HepG2 (cell line): ENCODE results near the gene NRL. TPM values are rescaled to one million over a fixed set of nuclear protein-coding genes. Genes with fewer than 3 reads are reported as not detected.

ENCODE experiments used
- ADNP ChIP-seq: sonication (generic); formaldehyde crosslinking; IDR thresholded peaks from 2 replicates; pipeline ENCODE4 v1.4.0; 2020; ENCODE audit warnings: missing genetic modification reagents
- ASH2L ChIP-seq: fragments of 300-600, 200-600 bp; sonication (generic); IDR thresholded peaks from 2 replicates; pipeline ENCODE4 v1.7.0; 2017; ENCODE audit warnings: low read depth, mild to moderate bottlenecking, moderate library complexity, mixed read lengths, low read length; ENCODE audit not compliant: insufficient read length
- ATAD3A ChIP-seq: sonication (generic); formaldehyde crosslinking; IDR thresholded peaks from 2 replicates; pipeline ENCODE4 v1.4.0; 2020; ENCODE audit warnings: missing genetic modification reagents
- EED ChIP-seq: sonication (generic); formaldehyde crosslinking; IDR thresholded peaks from 2 replicates; pipeline ENCODE4 v1.5.0; 2020; ENCODE audit warnings: mild to moderate bottlenecking, missing genetic modification reagents
- ETV6 ChIP-seq: sonication (generic); formaldehyde crosslinking; conservative IDR thresholded peaks from 2 replicates; pipeline ENCODE4 v1.4.0; 2020; ENCODE audit warnings: missing genetic modification reagents
- FOXA1 ChIP-seq, 2 experiments: fragments of 450-650 bp in 1 of 2; sonication (generic) in 1 of 2; formaldehyde crosslinking in 1 of 2; IDR thresholded peaks; 2 replicates each; pipeline versions ENCODE4 v1.4.0 to v1.6.1; 2016 to 2020; ENCODE audit warnings: missing genetic modification reagents in 1 of 2
- FOXA3 ChIP-seq: IDR thresholded peaks from 2 replicates; pipeline ENCODE4 v1.6.1; 2016; ENCODE audit warnings: missing genetic modification reagents, missing compliant biosample characterization
- KDM1A ChIP-seq: IDR thresholded peaks from 2 replicates; pipeline ENCODE4 v1.6.1; 2016; ENCODE audit warnings: missing compliant biosample characterization
- NR2C2 ChIP-seq: sonication (generic); formaldehyde crosslinking; IDR thresholded peaks from 2 replicates; pipeline ENCODE4 v1.4.0; 2020; ENCODE audit warnings: missing genetic modification reagents, mild to moderate bottlenecking, moderate library complexity, borderline replicate concordance
- RORA ChIP-seq: sonication (generic); formaldehyde crosslinking; IDR thresholded peaks from 2 replicates; pipeline ENCODE4 v1.5.0; 2020; ENCODE audit warnings: mild to moderate bottlenecking, missing genetic modification reagents, moderate library complexity
- SMAD9 ChIP-seq: sonication (generic); formaldehyde crosslinking; IDR thresholded peaks from 2 replicates; pipeline ENCODE4 v1.5.1; 2020; ENCODE audit warnings: mild to moderate bottlenecking, missing genetic modification reagents
- TBP ChIP-seq: sonication (generic); formaldehyde crosslinking; IDR thresholded peaks from 2 replicates; pipeline ENCODE4 v1.5.0; 2020; ENCODE audit warnings: missing genetic modification reagents
- TCF7 ChIP-seq: sonication (generic); IDR thresholded peaks from 2 replicates; pipeline ENCODE4 v1.6.1; 2016; ENCODE audit warnings: antibody characterized with exemption, low read depth
- ZFP36L2 ChIP-seq: sonication (generic); formaldehyde crosslinking; IDR thresholded peaks from 2 replicates; pipeline ENCODE4 v1.4.0; 2020; ENCODE audit warnings: missing genetic modification reagents
- ZFP62 ChIP-seq: sonication (generic); formaldehyde crosslinking; IDR thresholded peaks from 2 replicates; pipeline ENCODE4 v1.4.0; 2020; ENCODE audit warnings: missing genetic modification reagents
- ZFYVE20 ChIP-seq: sonication (generic); formaldehyde crosslinking; IDR thresholded peaks from 2 replicates; pipeline ENCODE4 v1.8.0; 2023; ENCODE audit warnings: low read depth, mild to moderate bottlenecking, moderate library complexity, missing genetic modification reagents, borderline replicate concordance
- ZNF17 ChIP-seq: sonication (generic); formaldehyde crosslinking; IDR thresholded peaks from 2 replicates; pipeline ENCODE4 v1.5.0; 2020; ENCODE audit warnings: mild to moderate bottlenecking, missing genetic modification reagents
- ZNF317 ChIP-seq: sonication (generic); formaldehyde crosslinking; IDR thresholded peaks from 2 replicates; pipeline ENCODE4 v1.5.0; 2020; ENCODE audit warnings: mild to moderate bottlenecking, missing genetic modification reagents
- ZNF530 ChIP-seq: sonication (generic); formaldehyde crosslinking; IDR thresholded peaks from 2 replicates; pipeline ENCODE4 v1.5.0; 2020; ENCODE audit warnings: low read depth, mild to moderate bottlenecking, missing genetic modification reagents
- ZNF75D ChIP-seq: sonication (generic); formaldehyde crosslinking; IDR thresholded peaks from 2 replicates; pipeline ENCODE4 v1.8.1; 2023; ENCODE audit warnings: missing genetic modification reagents, mild to moderate bottlenecking, borderline replicate concordance
- polyA plus RNA-seq, 8 experiments: library from polyadenylated mRNA; depleted of rRNA in 3 of 8; stranded (reverse) in 7 of 8; unstranded in 1 of 8; fragments of >200 nt; fragmentation: Illumina TruSeq in 4 of 8; extraction: Trizol in 4 of 8; gene quantifications; 2 replicates each; pipeline versions ENCODE4 v1.2.1 to v1.2.3, GENCODE V29; 2011 to 2016; ENCODE audit warnings: low read depth in 4 of 8, missing spikeins in 1 of 8, mixed read lengths in 1 of 8; ENCODE audit not compliant: insufficient read depth in 1 of 8
- total RNA-seq, 5 experiments: library from RNA; depleted of rRNA; stranded (reverse); fragments of >200 nt; fragmentation: Illumina TruSeq; extraction: Trizol; gene quantifications; 2 replicates each; pipeline ENCODE4 v1.2.3, GENCODE V29; 2016; ENCODE audit warnings: low read depth in 1 of 5
- TF ChIP-seq, protein P1 (sequence below): sonication (generic); formaldehyde crosslinking; IDR thresholded peaks from 2 replicates; pipeline ENCODE4 v1.5.0; 2020; ENCODE audit warnings: mild to moderate bottlenecking, missing genetic modification reagents
- TF ChIP-seq, protein P2 (sequence below): sonication (generic); formaldehyde crosslinking; IDR thresholded peaks from 2 replicates; pipeline ENCODE4 v1.4.0; 2020; ENCODE audit warnings: missing genetic modification reagents, low read depth, mild to moderate bottlenecking, borderline replicate concordance
- TF ChIP-seq, protein P3 (sequence below): sonication (generic); formaldehyde crosslinking; IDR thresholded peaks from 2 replicates; pipeline ENCODE4 v1.5.0; 2020; ENCODE audit warnings: missing genetic modification reagents
- TF ChIP-seq, protein P4 (sequence below): fragments of 450-650 bp; IDR thresholded peaks from 2 replicates; pipeline ENCODE4 v1.6.1; 2016

The NRL gene
- total and polyA plus RNA-seq, 2 of the 13 experiments (the other 11 are each of a cell fraction or from before 2014, with no cell fraction given), result 2.5 to 4.7 TPM

DNA sequence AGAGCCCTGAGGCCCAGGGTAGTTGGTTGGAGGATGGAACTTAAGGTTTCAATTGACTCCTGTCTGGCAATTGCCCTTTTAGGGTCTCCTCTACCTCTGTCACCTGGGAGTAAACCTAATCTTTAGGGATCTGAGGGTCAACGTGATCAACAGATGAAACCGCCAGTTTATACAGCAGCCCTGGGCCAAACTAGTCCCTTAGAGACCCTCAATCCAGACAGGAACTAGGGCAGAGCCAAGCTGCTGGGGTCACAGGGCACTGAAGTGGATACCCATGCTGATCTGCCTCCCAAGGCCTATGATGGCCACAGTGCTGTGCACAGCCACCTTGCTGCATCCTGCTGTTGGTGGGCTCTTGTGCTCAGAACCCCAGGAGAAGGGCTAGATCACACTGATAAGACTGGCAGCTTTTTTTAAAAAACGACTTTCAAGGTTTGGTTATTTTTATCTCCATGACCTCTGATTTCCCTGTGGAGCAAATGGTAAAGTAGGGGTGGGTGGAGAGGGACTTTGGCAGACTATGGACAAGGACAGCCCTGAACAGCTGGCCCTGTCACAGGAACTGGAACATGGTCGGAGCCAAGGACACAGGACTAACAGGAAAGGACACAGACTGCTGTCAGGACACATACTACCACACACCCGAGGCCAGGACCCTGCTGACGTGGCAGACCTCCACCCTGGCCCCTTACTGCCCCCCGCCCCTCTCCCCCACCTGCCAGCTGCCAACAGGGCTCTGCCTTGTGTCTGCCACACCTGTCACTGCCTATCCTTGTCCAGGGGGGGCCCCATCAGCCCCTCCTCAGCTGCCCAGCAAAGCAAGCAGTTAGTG lies 16.2 kb upstream of the NRL start (continued):
- no peak for TF ChIP-seq TBP (CRISPR knock-in tag)
- TF ChIP-seq TCF7, result no peak
- no peak for TF ChIP-seq FOXA1 (IDR thresholded peaks at IDR 0.05)
- TF ChIP-seq FOXA1 (CRISPR knock-in tag; IDR thresholded peaks at IDR 0.05), result peak; percentile 36; the same call in 1 of the 2 replicates
- TF ChIP-seq ATAD3A (CRISPR knock-in tag), result no peak
- TF ChIP-seq ADNP (CRISPR knock-in tag), result peak; percentile 37; the same call in 1 of the 2 replicates
- TF ChIP-seq, protein P1, sequence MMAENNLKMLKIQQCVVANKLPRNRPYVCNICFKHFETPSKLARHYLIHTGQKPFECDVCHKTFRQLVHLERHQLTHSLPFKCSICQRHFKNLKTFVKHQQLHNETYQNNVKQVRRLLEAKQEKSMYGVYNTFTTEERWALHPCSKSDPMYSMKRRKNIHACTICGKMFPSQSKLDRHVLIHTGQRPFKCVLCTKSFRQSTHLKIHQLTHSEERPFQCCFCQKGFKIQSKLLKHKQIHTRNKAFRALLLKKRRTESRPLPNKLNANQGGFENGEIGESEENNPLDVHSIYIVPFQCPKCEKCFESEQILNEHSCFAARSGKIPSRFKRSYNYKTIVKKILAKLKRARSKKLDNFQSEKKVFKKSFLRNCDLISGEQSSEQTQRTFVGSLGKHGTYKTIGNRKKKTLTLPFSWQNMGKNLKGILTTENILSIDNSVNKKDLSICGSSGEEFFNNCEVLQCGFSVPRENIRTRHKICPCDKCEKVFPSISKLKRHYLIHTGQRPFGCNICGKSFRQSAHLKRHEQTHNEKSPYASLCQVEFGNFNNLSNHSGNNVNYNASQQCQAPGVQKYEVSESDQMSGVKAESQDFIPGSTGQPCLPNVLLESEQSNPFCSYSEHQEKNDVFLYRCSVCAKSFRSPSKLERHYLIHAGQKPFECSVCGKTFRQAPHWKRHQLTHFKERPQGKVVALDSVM (CRISPR knock-in tag), result no peak
- TF ChIP-seq RORA, result no peak
- TF ChIP-seq, protein P2, sequence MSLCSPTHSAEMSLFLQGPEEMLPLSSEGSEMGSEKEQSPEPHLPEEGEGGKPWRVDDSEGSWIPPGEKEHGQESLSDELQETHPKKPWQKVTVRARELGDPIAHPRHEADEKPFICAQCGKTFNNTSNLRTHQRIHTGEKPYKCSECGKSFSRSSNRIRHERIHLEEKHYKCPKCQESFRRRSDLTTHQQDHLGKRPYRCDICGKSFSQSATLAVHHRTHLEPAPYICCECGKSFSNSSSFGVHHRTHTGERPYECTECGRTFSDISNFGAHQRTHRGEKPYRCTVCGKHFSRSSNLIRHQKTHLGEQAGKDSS (CRISPR knock-in tag), result no peak
- TF ChIP-seq, protein P3, sequence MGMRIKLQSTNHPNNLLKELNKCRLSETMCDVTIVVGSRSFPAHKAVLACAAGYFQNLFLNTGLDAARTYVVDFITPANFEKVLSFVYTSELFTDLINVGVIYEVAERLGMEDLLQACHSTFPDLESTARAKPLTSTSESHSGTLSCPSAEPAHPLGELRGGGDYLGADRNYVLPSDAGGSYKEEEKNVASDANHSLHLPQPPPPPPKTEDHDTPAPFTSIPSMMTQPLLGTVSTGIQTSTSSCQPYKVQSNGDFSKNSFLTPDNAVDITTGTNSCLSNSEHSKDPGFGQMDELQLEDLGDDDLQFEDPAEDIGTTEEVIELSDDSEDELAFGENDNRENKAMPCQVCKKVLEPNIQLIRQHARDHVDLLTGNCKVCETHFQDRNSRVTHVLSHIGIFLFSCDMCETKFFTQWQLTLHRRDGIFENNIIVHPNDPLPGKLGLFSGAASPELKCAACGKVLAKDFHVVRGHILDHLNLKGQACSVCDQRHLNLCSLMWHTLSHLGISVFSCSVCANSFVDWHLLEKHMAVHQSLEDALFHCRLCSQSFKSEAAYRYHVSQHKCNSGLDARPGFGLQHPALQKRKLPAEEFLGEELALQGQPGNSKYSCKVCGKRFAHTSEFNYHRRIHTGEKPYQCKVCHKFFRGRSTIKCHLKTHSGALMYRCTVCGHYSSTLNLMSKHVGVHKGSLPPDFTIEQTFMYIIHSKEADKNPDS (CRISPR knock-in tag), result peak; percentile 62; the same call in 1 of the 2 replicates
- no peak; the same call in 1 of the 2 replicates for TF ChIP-seq ETV6 (CRISPR knock-in tag)
- TF ChIP-seq ZNF317 (CRISPR knock-in tag), result peak; percentile 93
- TF ChIP-seq ZFYVE20 (CRISPR knock-in tag), result 0 out of 2 replicates have a peak, but pooled peaks have one; percentile 42
- peak; percentile 54 for TF ChIP-seq FOXA3 (CRISPR knock-in tag)
- TF ChIP-seq ZNF530 (CRISPR knock-in tag), result no peak
- TF ChIP-seq, protein P4, sequence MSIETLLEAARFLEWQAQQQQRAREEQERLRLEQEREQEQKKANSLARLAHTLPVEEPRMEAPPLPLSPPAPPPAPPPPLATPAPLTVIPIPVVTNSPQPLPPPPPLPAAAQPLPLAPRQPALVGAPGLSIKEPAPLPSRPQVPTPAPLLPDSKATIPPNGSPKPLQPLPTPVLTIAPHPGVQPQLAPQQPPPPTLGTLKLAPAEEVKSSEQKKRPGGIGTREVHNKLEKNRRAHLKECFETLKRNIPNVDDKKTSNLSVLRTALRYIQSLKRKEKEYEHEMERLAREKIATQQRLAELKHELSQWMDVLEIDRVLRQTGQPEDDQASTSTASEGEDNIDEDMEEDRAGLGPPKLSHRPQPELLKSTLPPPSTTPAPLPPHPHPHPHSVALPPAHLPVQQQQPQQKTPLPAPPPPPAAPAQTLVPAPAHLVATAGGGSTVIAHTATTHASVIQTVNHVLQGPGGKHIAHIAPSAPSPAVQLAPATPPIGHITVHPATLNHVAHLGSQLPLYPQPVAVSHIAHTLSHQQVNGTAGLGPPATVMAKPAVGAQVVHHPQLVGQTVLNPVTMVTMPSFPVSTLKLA, result no peak
- TF ChIP-seq ZNF17 (CRISPR knock-in tag), result no peak
- TF ChIP-seq ZFP62, result no peak
- TF ChIP-seq NR2C2, result 0 out of 2 replicates have a peak, but pooled peaks have one; percentile 41
- no peak for TF ChIP-seq ZFP36L2
- peak; percentile 32 for TF ChIP-seq ASH2L
- TF ChIP-seq KDM1A (CRISPR knock-in tag), result no peak
- no peak for TF ChIP-seq ZNF75D (CRISPR knock-in tag)
- no peak for TF ChIP-seq SMAD9 (CRISPR knock-in tag)
- peak; percentile 40; the same call in 1 of the 2 replicates for TF ChIP-seq EED (CRISPR knock-in tag)
